B cell (primary cell): ENCODE data around the gene LMTK3.

Experiments used
- EZH2 ChIP-seq: IDR thresholded peaks from 2 replicates; pipeline ENCODE4 v1.6.1; 2012; ENCODE audit warnings: borderline replicate concordance, low read depth, mild to moderate bottlenecking, moderate library complexity, low read length; ENCODE audit not compliant: insufficient read depth, poor library complexity, severe bottlenecking
- TF ChIP-seq, protein P1 (sequence below): fragments of 200-600 bp; IDR thresholded peaks from one replicate; pipeline ENCODE4 v1.8.0; 2022; ENCODE audit warnings: antibody characterized with exemption, mild to moderate bottlenecking

DNA sequence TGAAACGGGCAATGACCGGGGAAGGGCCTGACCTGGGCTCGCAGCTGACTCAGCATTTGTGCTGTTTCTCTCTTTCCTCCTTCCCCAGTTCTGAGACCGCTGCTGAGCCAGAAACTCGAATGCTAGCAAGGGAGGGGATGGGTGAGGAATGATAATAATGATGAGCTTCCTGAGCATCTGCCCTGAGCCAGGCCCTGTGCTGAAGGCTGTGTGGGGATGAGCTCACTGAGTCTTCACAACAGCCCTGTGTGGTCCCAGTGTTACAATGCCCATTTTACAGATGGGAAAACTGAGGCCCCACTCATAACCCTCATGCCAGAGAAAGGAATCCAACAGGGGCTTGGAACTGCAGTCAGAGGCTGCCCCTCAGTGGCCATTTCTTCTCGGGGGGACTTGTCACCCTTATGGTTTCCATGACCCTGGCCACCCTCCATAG is 48.5 kb upstream of the LMTK3 start:
- TF ChIP-seq, protein P1, sequence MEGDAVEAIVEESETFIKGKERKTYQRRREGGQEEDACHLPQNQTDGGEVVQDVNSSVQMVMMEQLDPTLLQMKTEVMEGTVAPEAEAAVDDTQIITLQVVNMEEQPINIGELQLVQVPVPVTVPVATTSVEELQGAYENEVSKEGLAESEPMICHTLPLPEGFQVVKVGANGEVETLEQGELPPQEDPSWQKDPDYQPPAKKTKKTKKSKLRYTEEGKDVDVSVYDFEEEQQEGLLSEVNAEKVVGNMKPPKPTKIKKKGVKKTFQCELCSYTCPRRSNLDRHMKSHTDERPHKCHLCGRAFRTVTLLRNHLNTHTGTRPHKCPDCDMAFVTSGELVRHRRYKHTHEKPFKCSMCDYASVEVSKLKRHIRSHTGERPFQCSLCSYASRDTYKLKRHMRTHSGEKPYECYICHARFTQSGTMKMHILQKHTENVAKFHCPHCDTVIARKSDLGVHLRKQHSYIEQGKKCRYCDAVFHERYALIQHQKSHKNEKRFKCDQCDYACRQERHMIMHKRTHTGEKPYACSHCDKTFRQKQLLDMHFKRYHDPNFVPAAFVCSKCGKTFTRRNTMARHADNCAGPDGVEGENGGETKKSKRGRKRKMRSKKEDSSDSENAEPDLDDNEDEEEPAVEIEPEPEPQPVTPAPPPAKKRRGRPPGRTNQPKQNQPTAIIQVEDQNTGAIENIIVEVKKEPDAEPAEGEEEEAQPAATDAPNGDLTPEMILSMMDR: no peak
- TF ChIP-seq EZH2: no peak
